Endothelial cell (in vitro differentiated cells): ENCODE results near the gene ATP2C2. TPM values are rescaled to one million over a fixed set of nuclear protein-coding genes. Genes with fewer than 3 reads are reported as not detected.

ENCODE experiments used
- DNase-seq: peaks from one replicate; pipeline ENCODE4 v3.0.0; 2021; ENCODE audit warnings: low spot score
- H3K27ac Mint-ChIP-seq: one replicate; pipeline ENCODE4 v1.8.0; 2021; ENCODE audit warnings: mixed read lengths, inconsistent platforms; ENCODE audit not compliant: unreplicated experiment
- H3K27me3 Mint-ChIP-seq: one replicate; pipeline ENCODE4 v1.8.0; 2021; ENCODE audit warnings: mild to moderate bottlenecking, moderate library complexity, mixed read lengths, inconsistent platforms; ENCODE audit not compliant: unreplicated experiment
- H3K36me3 Mint-ChIP-seq: one replicate; pipeline ENCODE4 v1.8.0; 2021; ENCODE audit warnings: mild to moderate bottlenecking, low read depth, mixed read lengths, inconsistent platforms; ENCODE audit not compliant: unreplicated experiment
- H3K4me1 Mint-ChIP-seq: one replicate; pipeline ENCODE4 v1.8.0; 2021; ENCODE audit warnings: mild to moderate bottlenecking, mixed read lengths, inconsistent platforms; ENCODE audit not compliant: unreplicated experiment
- H3K4me3 Mint-ChIP-seq: one replicate; pipeline ENCODE4 v1.8.0; 2021; ENCODE audit warnings: mild to moderate bottlenecking, mixed read lengths, inconsistent platforms; ENCODE audit not compliant: unreplicated experiment
- H3K9me3 Mint-ChIP-seq: one replicate; pipeline ENCODE4 v1.8.0; 2021; ENCODE audit warnings: mixed read lengths, inconsistent platforms; ENCODE audit not compliant: unreplicated experiment
- CTCF ChIP-seq: fragments of 200-600 bp; sonication (generic); IDR thresholded peaks from one replicate; pipeline ENCODE4 v1.5.0; 2021; ENCODE audit warnings: antibody characterized with exemption; ENCODE audit not compliant: unreplicated experiment
- total RNA-seq: library from RNA; stranded (reverse); fragmentation: NEBNext Ultra II Directional; extraction: Animal tissue kit (Norgen Biotek cat#: 25700); gene quantifications from one replicate; pipeline ENCODE4 v1.2.1, GENCODE V29; 2021; ENCODE audit not compliant: unreplicated experiment

The ATP2C2 gene
- total RNA-seq, 1 donor from 2014 or later, result 2.7 TPM

- no peak for TF ChIP-seq CTCF
- H3K9me3 Mint-ChIP-seq, result no peaks in the 10 kb centered on the region
- H3K36me3 Mint-ChIP-seq, result peaks cover 12% of the 10 kb centered on the region
- H3K27me3 Mint-ChIP-seq, result peaks cover 10% of the 10 kb centered on the region
- no peak overlapping the region for H3K27ac Mint-ChIP-seq
- no peak for DNase-seq
- H3K4me3 Mint-ChIP-seq, result no peak overlapping the region
- peaks cover 7% of the 10 kb centered on the region for H3K4me1 Mint-ChIP-seq
These were observed 92.2 kb downstream of the ATP2C2 start for GRCh38 chr16:84460406-84461028.

- peaks cover 12% of the 10 kb centered on the region for H3K36me3 Mint-ChIP-seq
- no peaks in the 10 kb centered on the region for H3K9me3 Mint-ChIP-seq
- no peak overlapping the region for H3K27ac Mint-ChIP-seq
- no peak for TF ChIP-seq CTCF
- no peak overlapping the region for H3K4me3 Mint-ChIP-seq
- no peak for DNase-seq
- peaks cover 7% of the 10 kb centered on the region for H3K4me1 Mint-ChIP-seq
- H3K27me3 Mint-ChIP-seq, result peaks cover 10% of the 10 kb centered on the region
These were observed 92.7 kb downstream of the ATP2C2 start for GRCh38 chr16:84461029-84461412.

GRCh38 chr16:84461413-84462295 lies 93.3 kb downstream of the ATP2C2 start:
- peaks cover 19% of the 10 kb centered on the region for H3K36me3 Mint-ChIP-seq
- DNase-seq, result no peak
- TF ChIP-seq CTCF, result no peak
- peak overlapping the region; percentile 37 for H3K4me3 Mint-ChIP-seq
- H3K27ac Mint-ChIP-seq, result peak overlapping the region; percentile 77
- H3K4me1 Mint-ChIP-seq, result peaks cover 7% of the 10 kb centered on the region
- peaks cover 10% of the 10 kb centered on the region for H3K27me3 Mint-ChIP-seq
- no peaks in the 10 kb centered on the region for H3K9me3 Mint-ChIP-seq

GRCh38 chr16:84462296-84463210 lies 94.2 kb downstream of the ATP2C2 start:
- Mint-ChIP-seq H3K4me3 (no peak overlapping the region), H3K27me3 (peaks cover 10% of the 10 kb centered on the region), H3K27ac (no peak overlapping the region), H3K36me3 (peaks cover 28% of the 10 kb centered on the region), H3K9me3 (peaks cover 5% of the 10 kb centered on the region), H3K4me1 (peaks cover 7% of the 10 kb centered on the region)
- TF ChIP-seq CTCF, result no peak
- no peak for DNase-seq
